Measurements from ENCODE around the gene IMMP2L.

Gene IMMP2L

GRCh38 chr7:111388912-111389311, 173.4 kb downstream of the IMMP2L start:
- no peak for DNase-seq

GRCh38 chr7:111388016-111388415, 174.3 kb downstream of the IMMP2L start:
- DNase-seq, result no peak

GRCh38 chr7:111384065-111384891, 178.0 kb downstream of the IMMP2L start:
- no peak for DNase-seq

GRCh38 chr7:111383133-111383532, 179.2 kb downstream of the IMMP2L start:
- no peak for DNase-seq

GRCh38 chr7:111381590-111381989, 180.7 kb downstream of the IMMP2L start:
- DNase-seq, result no peak

- no peak for DNase-seq
These were observed 181.3 kb downstream of the IMMP2L start for GRCh38 chr7:111380945-111381344.

- DNase-seq, result peak; percentile 41
These were observed 188.3 kb downstream of the IMMP2L start for GRCh38 chr7:111374027-111374426.

GRCh38 chr7:111371437-111371836, 190.9 kb downstream of the IMMP2L start:
- DNase-seq, result no peak

GRCh38 chr7:111370002-111370401, 192.3 kb downstream of the IMMP2L start:
- DNase-seq, result no peak

GRCh38 chr7:111368381-111369065, 193.8 kb downstream of the IMMP2L start:
- DNase-seq, result no peak

GRCh38 chr7:111364413-111364812, 197.9 kb downstream of the IMMP2L start:
- no peak for DNase-seq

GRCh38 chr7:111363099-111363498, 199.2 kb downstream of the IMMP2L start:
- no peak for DNase-seq

GRCh38 chr7:111362506-111363054, 199.7 kb downstream of the IMMP2L start:
- no peak for DNase-seq

- DNase-seq, result no peak
These were observed 203.4 kb downstream of the IMMP2L start for GRCh38 chr7:111358915-111359314.

GRCh38 chr7:111357691-111358090, 204.6 kb downstream of the IMMP2L start:
- DNase-seq, result no peak

GRCh38 chr7:111356941-111357340, 205.4 kb downstream of the IMMP2L start:
- no peak for DNase-seq

GRCh38 chr7:111352319-111352718, 210.0 kb downstream of the IMMP2L start:
- DNase-seq, result no peak

GRCh38 chr7:111346219-111346618, 216.1 kb downstream of the IMMP2L start:
- DNase-seq, result no peak

- no peak for DNase-seq
These were observed 219.3 kb downstream of the IMMP2L start for GRCh38 chr7:111343017-111343416.

- no peak for DNase-seq
These were observed 223.3 kb downstream of the IMMP2L start for GRCh38 chr7:111339006-111339405.

- DNase-seq, result no peak
These were observed 229.3 kb downstream of the IMMP2L start for GRCh38 chr7:111333010-111333409.

GRCh38 chr7:111330235-111330523, 232.1 kb downstream of the IMMP2L start:
- no peak for DNase-seq

GRCh38 chr7:111329367-111330234, 232.7 kb downstream of the IMMP2L start:
- no peak for DNase-seq

All from NCI-H526 treated with DMSO at 0.1 percent for 48 hours (cell line).